Stimulated activated CD8-positive, alpha-beta memory T cell treated with anti-CD3 and anti-CD28 coated beads, Interleukin-7, amount 100 ng/mL, for 24 hours (primary cell): ENCODE data around the gene DGKH.

Source experiments
- DNase-seq: peaks from one replicate; pipeline ENCODE4 v3.0.0-alpha.2; 2020; ENCODE audit warnings: low read depth

Gene DGKH

GRCh38 chr13:42039946-42040729 is 8.3 kb upstream of the DGKH start:
- DNase-seq = peak; percentile 74

- DNase-seq = no peak
These were observed 7.8 kb upstream of the DGKH start for GRCh38 chr13:42040730-42041010.

GRCh38 chr13:42041011-42041683 is 7.3 kb upstream of the DGKH start:
- DNase-seq = no peak

GRCh38 chr13:42041684-42042035 is 6.8 kb upstream of the DGKH start:
- DNase-seq = no peak

GRCh38 chr13:42043676-42044075 is 4.8 kb upstream of the DGKH start:
- DNase-seq = no peak

GRCh38 chr13:42046448-42046847 is 2.0 kb upstream of the DGKH start:
- no peak for DNase-seq

GRCh38 chr13:42047561-42048341 is 697 bp upstream of the DGKH start:
- no peak for DNase-seq

- DNase-seq = no peak
These were observed 421 bp downstream of the DGKH start for GRCh38 chr13:42048684-42049453.

GRCh38 chr13:42049454-42049813 is 986 bp downstream of the DGKH start:
- no peak for DNase-seq

GRCh38 chr13:42054798-42055499 is 6.5 kb downstream of the DGKH start:
- no peak for DNase-seq

GRCh38 chr13:42055500-42056085 is 7.1 kb downstream of the DGKH start:
- no peak for DNase-seq

GRCh38 chr13:42056146-42056545 is 7.7 kb downstream of the DGKH start:
- no peak for DNase-seq

- no peak for DNase-seq
These were observed 8.1 kb downstream of the DGKH start for GRCh38 chr13:42056583-42056982.

- DNase-seq = no peak
These were observed 9.6 kb downstream of the DGKH start for GRCh38 chr13:42057918-42058530.

- no peak for DNase-seq
These were observed 13.5 kb downstream of the DGKH start for GRCh38 chr13:42061943-42062342.

GRCh38 chr13:42063105-42063504 is 14.7 kb downstream of the DGKH start:
- DNase-seq = no peak

- DNase-seq = no peak
These were observed 15.8 kb downstream of the DGKH start for GRCh38 chr13:42064259-42064658.

GRCh38 chr13:42064966-42065365 is 16.5 kb downstream of the DGKH start:
- DNase-seq = no peak

- DNase-seq = no peak
These were observed 17.0 kb downstream of the DGKH start for GRCh38 chr13:42065414-42065813.

GRCh38 chr13:42066542-42066941 is 18.1 kb downstream of the DGKH start:
- no peak for DNase-seq

GRCh38 chr13:42068886-42069285 is 20.4 kb downstream of the DGKH start:
- no peak for DNase-seq
